GM23338 (cell line): ENCODE measurements around the gene HCN2. TPM values are rescaled to one million over a fixed set of nuclear protein-coding genes. Genes with fewer than 3 reads are reported as not detected.

Source experiments
- ATAC-seq: fragments of 200-7000 bp; cut with Tn5 transposase; 3 replicates; pipeline ENCODE4 v1.9.1; 2020
- DNase-seq: peaks from one replicate; pipeline ENCODE4 v3.0.0-alpha.2; 2015; ENCODE audit warnings: low spot score
- H2AFZ ChIP-seq: fragments of 200-600 bp; sonication (generic); 2 replicates; pipeline ENCODE4 v1.8.0; 2016; ENCODE audit warnings: antibody characterized with exemption, mild to moderate bottlenecking, moderate library complexity
- H3F3A ChIP-seq: fragments of 200-600 bp; sonication (generic); replicated peaks from 2 replicates; pipeline ENCODE4 v1.8.0; 2017; ENCODE audit warnings: antibody characterized with exemption, mixed run types, low read depth
- H3K27ac ChIP-seq: fragments of 200-600 bp; sonication (generic); 2 replicates; pipeline ENCODE4 v1.6.1; 2016; ENCODE audit warnings: low read depth
- H3K27me3 ChIP-seq: fragments of 200-600 bp; sonication (generic); 2 replicates; pipeline ENCODE4 v1.8.0; 2016; ENCODE audit warnings: mild to moderate bottlenecking, mixed run types, moderate library complexity; ENCODE audit not compliant: insufficient read depth
- H3K36me3 ChIP-seq: fragments of 200-600 bp; sonication (generic); 2 replicates; pipeline ENCODE4 v1.8.0; 2016; ENCODE audit warnings: mild to moderate bottlenecking; ENCODE audit not compliant: insufficient read depth
- H3K4me1 ChIP-seq: fragments of 200-600 bp; sonication (generic); 2 replicates; pipeline ENCODE4 v1.8.0; 2016; ENCODE audit warnings: mild to moderate bottlenecking, moderate library complexity; ENCODE audit not compliant: insufficient read depth
- H3K4me2 ChIP-seq: fragments of 200-600 bp; sonication (generic); 2 replicates; pipeline ENCODE4 v1.7.1; 2017; ENCODE audit warnings: mixed run types
- H3K4me3 ChIP-seq: fragments of 200-600 bp; sonication (generic); 2 replicates; pipeline ENCODE4 v1.6.1; 2016; ENCODE audit warnings: mixed run types
- H3K79me2 ChIP-seq: fragments of 200-600 bp; sonication (generic); replicated peaks from 2 replicates; pipeline ENCODE4 v1.8.0; 2017; ENCODE audit warnings: mild to moderate bottlenecking; ENCODE audit not compliant: insufficient read depth
- H3K9me2 ChIP-seq: fragments of 200-600 bp; sonication (generic); 2 replicates; pipeline ENCODE4 v1.8.0; 2017; ENCODE audit not compliant: insufficient read depth
- H4K20me1 ChIP-seq: fragments of 200-600 bp; sonication (generic); replicated peaks from 2 replicates; pipeline ENCODE4 v1.8.0; 2017; ENCODE audit warnings: mild to moderate bottlenecking; ENCODE audit not compliant: insufficient read depth
- H3K27ac Mint-ChIP-seq: 2 replicates; pipeline ENCODE4 v1.8.0; 2020; ENCODE audit warnings: inconsistent platforms, mild to moderate bottlenecking, moderate library complexity, mixed read lengths
- H3K27me3 Mint-ChIP-seq: 3 replicates; pipeline ENCODE4 v1.8.0; 2022; ENCODE audit warnings: low read depth, mild to moderate bottlenecking, moderate library complexity, mixed read lengths, inconsistent platforms; ENCODE audit not compliant: insufficient read depth, poor library complexity
- H3K36me3 Mint-ChIP-seq: 3 replicates; pipeline ENCODE4 v1.8.0; 2021; ENCODE audit warnings: low read depth, mild to moderate bottlenecking, inconsistent platforms, moderate library complexity, mixed read lengths
- H3K4me1 Mint-ChIP-seq: 3 replicates; pipeline ENCODE4 v1.8.0; 2020; ENCODE audit warnings: mild to moderate bottlenecking, inconsistent platforms, mixed read lengths
- H3K4me3 Mint-ChIP-seq: 3 replicates; pipeline ENCODE4 v1.8.0; 2021; ENCODE audit warnings: moderate library complexity, mild to moderate bottlenecking, inconsistent platforms, mixed read lengths
- H3K9me3 Mint-ChIP-seq: 3 replicates; pipeline ENCODE4 v1.8.0; 2020; ENCODE audit warnings: moderate library complexity, mild to moderate bottlenecking, inconsistent platforms, mixed read lengths
- CREB1 ChIP-seq: fragments of 250-450 bp; sonication (Bioruptor Pico); IDR thresholded peaks from 2 replicates; pipeline ENCODE4 v1.5.0; 2020; ENCODE audit warnings: low read depth, mild to moderate bottlenecking, moderate library complexity
- EZH2phosphoT487 ChIP-seq: fragments of 200-600 bp; sonication (generic); IDR thresholded peaks from one replicate; pipeline ENCODE4 v1.8.1; 2018; ENCODE audit warnings: antibody characterized with exemption; ENCODE audit not compliant: unreplicated experiment
- JUNB ChIP-seq: IDR thresholded peaks from one replicate; pipeline ENCODE4 v1.6.1; 2016; ENCODE audit warnings: antibody characterized with exemption; ENCODE audit not compliant: unreplicated experiment
- POLR2AphosphoS5 ChIP-seq: IDR thresholded peaks from 2 replicates; pipeline ENCODE4 v1.6.1; 2016; ENCODE audit warnings: antibody characterized with exemption, low read depth
- ZNF114 ChIP-seq: fragments of 250-450 bp; sonication (Bioruptor Pico); IDR thresholded peaks from 2 replicates; pipeline ENCODE4 v1.5.0; 2020; ENCODE audit warnings: mild to moderate bottlenecking, moderate library complexity
- polyA plus RNA-seq: library from polyadenylated mRNA; unstranded; fragments of >200 nt; fragmentation: Nextera tagmentation; extraction: Ambion mirVana; gene quantifications from 2 replicates; pipeline ENCODE4 v1.2.1, GENCODE V29; 2016
- total RNA-seq: library from RNA; depleted of rRNA; stranded (reverse); fragments of >200 nt; shearing (Covaris generic); gene quantifications from 2 replicates; pipeline ENCODE4 v1.2.3, GENCODE V29; 2014
- TF ChIP-seq, protein P1 (sequence below): IDR thresholded peaks from 2 replicates; pipeline ENCODE4 v1.6.1; 2016; ENCODE audit warnings: antibody characterized with exemption
- TF ChIP-seq, protein P2 (sequence below): IDR thresholded peaks from one replicate; pipeline ENCODE4 v1.6.1; 2018; ENCODE audit warnings: antibody characterized with exemption; ENCODE audit not compliant: unreplicated experiment

Gene HCN2
- total and polyA plus RNA-seq, 2 experiments from 2014 or later = 0.06 to 2.9 TPM

DNA sequence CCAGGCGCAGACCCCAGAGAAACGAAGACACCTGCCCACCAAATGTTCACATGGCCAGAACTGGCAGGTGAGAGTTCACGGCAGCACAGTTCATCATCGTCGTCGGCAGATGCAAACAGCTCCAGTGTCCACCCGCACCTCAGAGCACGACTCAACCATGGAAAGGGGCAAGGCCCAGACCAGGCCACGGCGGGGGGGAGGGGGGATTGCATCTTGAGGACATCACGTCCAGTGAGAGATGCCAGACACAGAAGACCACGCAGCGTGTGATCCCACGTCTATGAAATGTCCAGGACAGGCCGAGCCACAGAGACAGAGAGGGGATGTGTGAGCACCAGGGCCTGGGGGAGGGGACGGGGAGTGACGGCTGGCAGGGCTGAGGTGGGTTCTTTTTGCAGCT lies 66.0 kb downstream of the HCN2 start:
- Histone ChIP-seq H3K4me1 (no peaks in the 10 kb centered on the region; the same call in 1 of the 2 replicates), H3K4me2 (no peak overlapping the region), H3K36me3 (no peaks in the 10 kb centered on the region), H2AFZ (no peak overlapping the region), H3K27me3 (no peaks in the 10 kb centered on the region), H3F3A (peaks cover 3% of the 10 kb centered on the region; the same call in 1 of the 2 replicates), H3K27ac (no peak overlapping the region), H3K9me2 (no peaks in the 10 kb centered on the region), H3K4me3 (no peak overlapping the region), H3K79me2 (peaks cover 86% of the 10 kb centered on the region), H4K20me1 (peaks cover 38% of the 10 kb centered on the region)
- Mint-ChIP-seq H3K27me3 (peaks cover 7% of the 10 kb centered on the region), H3K36me3 (peaks cover 17% of the 10 kb centered on the region), H3K27ac (no peak overlapping the region; the same call in 1 of the 2 replicates), H3K4me3 (no peak overlapping the region; the same call in 2 of the 3 replicates), H3K4me1 (peaks cover 3% of the 10 kb centered on the region; the same call in 2 of the 3 replicates), H3K9me3 (no peaks in the 10 kb centered on the region)
- no peak for TF ChIP-seq JUNB
- TF ChIP-seq, protein P1, sequence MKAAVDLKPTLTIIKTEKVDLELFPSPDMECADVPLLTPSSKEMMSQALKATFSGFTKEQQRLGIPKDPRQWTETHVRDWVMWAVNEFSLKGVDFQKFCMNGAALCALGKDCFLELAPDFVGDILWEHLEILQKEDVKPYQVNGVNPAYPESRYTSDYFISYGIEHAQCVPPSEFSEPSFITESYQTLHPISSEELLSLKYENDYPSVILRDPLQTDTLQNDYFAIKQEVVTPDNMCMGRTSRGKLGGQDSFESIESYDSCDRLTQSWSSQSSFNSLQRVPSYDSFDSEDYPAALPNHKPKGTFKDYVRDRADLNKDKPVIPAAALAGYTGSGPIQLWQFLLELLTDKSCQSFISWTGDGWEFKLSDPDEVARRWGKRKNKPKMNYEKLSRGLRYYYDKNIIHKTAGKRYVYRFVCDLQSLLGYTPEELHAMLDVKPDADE = no peak
- no peak for TF ChIP-seq EZH2phosphoT487
- TF ChIP-seq CREB1 (CRISPR knock-in tag) = no peak
- ATAC-seq = no peak
- no peak for DNase-seq

DNA sequence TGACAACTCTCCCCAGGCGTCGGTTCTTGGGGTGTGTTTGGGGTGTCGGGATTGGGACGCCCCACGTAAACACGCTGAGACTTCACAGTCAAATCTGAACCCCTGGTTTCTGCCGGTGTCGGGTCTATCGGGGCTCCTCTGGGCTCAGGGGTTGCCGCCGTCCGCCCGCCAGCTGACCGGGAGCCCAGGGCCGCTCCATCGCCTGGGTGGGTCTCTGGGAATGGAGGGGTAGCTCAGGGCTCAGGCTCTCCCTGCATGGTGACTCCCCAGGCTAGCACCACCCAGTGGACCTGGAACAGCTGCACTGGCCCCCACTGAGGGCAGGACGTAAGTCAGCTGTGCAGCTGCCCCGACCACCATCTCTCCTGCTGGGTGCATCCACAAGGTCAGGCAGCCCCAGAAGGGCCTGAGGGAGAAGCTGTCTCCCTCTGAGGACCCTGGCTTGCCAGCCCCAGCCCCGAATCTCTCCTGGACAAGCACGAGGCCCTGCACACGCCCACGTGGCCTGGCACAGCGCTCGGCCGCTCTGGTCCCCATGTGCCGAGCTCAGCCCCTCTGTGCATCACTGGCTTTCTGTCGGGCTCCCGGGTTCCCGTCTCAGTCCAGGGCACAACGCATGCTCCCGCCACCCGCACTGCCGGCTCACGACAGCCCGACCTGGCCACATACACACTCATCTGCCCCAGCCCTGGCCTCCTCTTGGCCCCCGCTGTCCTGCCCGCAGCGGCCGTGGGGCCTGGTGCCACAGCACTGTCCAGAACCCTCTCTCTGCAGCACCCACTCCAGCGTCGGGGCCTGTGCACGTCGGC lies 67.3 kb downstream of the HCN2 start:
- no peak for ATAC-seq

More for the DNA sequence above, 67.3 kb downstream of the HCN2 start:
- H3K4me2 ChIP-seq = no peak overlapping the region
- H3K36me3 ChIP-seq = no peaks in the 10 kb centered on the region
- no peak for DNase-seq
- H3F3A ChIP-seq = peaks cover 6% of the 10 kb centered on the region; the same call in 1 of the 2 replicates
- peaks cover 15% of the 10 kb centered on the region for H3K36me3 Mint-ChIP-seq
- peaks cover 8% of the 10 kb centered on the region for H3K27me3 Mint-ChIP-seq
- H3K4me1 ChIP-seq = peaks cover 5% of the 10 kb centered on the region
- no peak overlapping the region for H3K27ac Mint-ChIP-seq
- peaks cover 13% of the 10 kb centered on the region for H3K4me1 Mint-ChIP-seq
- no peak overlapping the region for H3K4me3 Mint-ChIP-seq
- H3K9me2 ChIP-seq = no peaks in the 10 kb centered on the region
- H3K4me3 ChIP-seq = no peak overlapping the region
- no peaks in the 10 kb centered on the region for H3K27me3 ChIP-seq
- peaks cover 98% of the 10 kb centered on the region for H3K79me2 ChIP-seq
- TF ChIP-seq ZNF114 (CRISPR knock-in tag) = no peak
- no peak for TF ChIP-seq POLR2AphosphoS5
- TF ChIP-seq, protein P2, sequence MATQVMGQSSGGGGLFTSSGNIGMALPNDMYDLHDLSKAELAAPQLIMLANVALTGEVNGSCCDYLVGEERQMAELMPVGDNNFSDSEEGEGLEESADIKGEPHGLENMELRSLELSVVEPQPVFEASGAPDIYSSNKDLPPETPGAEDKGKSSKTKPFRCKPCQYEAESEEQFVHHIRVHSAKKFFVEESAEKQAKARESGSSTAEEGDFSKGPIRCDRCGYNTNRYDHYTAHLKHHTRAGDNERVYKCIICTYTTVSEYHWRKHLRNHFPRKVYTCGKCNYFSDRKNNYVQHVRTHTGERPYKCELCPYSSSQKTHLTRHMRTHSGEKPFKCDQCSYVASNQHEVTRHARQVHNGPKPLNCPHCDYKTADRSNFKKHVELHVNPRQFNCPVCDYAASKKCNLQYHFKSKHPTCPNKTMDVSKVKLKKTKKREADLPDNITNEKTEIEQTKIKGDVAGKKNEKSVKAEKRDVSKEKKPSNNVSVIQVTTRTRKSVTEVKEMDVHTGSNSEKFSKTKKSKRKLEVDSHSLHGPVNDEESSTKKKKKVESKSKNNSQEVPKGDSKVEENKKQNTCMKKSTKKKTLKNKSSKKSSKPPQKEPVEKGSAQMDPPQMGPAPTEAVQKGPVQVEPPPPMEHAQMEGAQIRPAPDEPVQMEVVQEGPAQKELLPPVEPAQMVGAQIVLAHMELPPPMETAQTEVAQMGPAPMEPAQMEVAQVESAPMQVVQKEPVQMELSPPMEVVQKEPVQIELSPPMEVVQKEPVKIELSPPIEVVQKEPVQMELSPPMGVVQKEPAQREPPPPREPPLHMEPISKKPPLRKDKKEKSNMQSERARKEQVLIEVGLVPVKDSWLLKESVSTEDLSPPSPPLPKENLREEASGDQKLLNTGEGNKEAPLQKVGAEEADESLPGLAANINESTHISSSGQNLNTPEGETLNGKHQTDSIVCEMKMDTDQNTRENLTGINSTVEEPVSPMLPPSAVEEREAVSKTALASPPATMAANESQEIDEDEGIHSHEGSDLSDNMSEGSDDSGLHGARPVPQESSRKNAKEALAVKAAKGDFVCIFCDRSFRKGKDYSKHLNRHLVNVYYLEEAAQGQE = no peak
- no peak overlapping the region for H2AFZ ChIP-seq
- no peaks in the 10 kb centered on the region for H3K9me3 Mint-ChIP-seq
- peaks cover 50% of the 10 kb centered on the region for H4K20me1 ChIP-seq
- no peak overlapping the region for H3K27ac ChIP-seq
